ENCODE measurements around the gene C5orf47. TPM values are rescaled to one million over a fixed set of nuclear protein-coding genes. Genes with fewer than 3 reads are reported as not detected.

C5orf47 gene
- total RNA-seq, 1 experiment from 2014 or later: not detected

DNA sequence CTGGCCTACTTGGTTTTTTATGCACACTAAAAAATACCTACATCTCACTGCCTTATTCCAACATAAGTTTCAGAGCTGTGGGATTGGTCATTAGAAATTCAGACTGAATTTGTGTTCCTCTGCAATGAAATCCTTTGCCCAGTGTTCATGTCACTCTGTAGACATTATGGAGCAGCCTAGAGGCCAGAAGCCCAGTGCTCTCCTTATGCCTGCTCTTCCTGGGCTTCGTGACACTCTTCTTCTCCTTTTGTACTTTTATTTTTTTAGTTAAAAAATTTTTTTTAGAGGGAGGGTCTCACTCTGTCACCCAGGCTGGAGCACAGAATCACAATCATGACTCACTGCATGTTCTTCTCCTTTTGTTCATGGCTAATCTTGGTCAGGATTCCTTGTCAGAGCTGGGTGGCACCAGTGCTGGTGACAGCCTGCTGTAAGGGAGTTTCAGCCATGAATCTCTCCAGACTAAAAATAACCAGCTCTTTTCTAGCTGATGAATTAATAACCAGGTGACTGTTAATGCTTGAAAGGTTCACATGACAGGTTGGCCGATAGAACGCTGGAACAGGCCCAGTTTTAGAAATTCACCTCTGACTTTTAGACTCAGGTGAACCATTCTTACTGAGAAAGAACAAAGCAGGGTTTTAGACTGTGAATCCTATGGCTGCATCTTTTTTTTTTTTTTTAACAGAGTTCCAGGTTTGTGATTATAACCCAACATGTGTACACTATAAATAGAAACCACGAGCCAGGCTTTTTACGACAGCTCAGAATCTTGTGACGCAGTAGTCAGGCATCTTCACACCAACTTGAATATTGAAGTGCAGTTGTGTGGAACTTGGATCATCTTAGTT, 34.1 kb upstream of the C5orf47 start:
- DNase-seq (ENCODE audit: low spot score): no peak
- Histone ChIP-seq H3K27ac (ENCODE audit: low read depth, low read length, poor library complexity, severe bottlenecking) (no peak overlapping the region), H3K27me3 (replicated peaks; ENCODE audit: insufficient read depth, low read depth, low read length, poor library complexity) (no peaks in the 10 kb centered on the region), H3K4me3 (ENCODE audit: low read depth, low read length, poor library complexity, severe bottlenecking) (no peak overlapping the region), H3K4me1 (ENCODE audit: insufficient read depth, low read length, poor library complexity, severe bottlenecking) (no peaks in the 10 kb centered on the region), H3K9me3 (ENCODE audit: low read depth, low read length, poor library complexity, severe bottlenecking) (no peaks in the 10 kb centered on the region), H3K36me3 (ENCODE audit: insufficient read depth, low read length, poor library complexity, severe bottlenecking) (no peaks in the 10 kb centered on the region)
- ChIA-PET POLR2A (ENCODE audit: low non-redundant PET) (no interaction called here), CTCF (no interaction called here)
- no TSS peak for BruUV-seq (replicated peaks)
- no peak for TF ChIP-seq EZH2 (IDR thresholded peaks at IDR 0.05; ENCODE audit: borderline replicate concordance, low read depth, low read length, poor library complexity, severe bottlenecking)
- TF ChIP-seq, protein P1, sequence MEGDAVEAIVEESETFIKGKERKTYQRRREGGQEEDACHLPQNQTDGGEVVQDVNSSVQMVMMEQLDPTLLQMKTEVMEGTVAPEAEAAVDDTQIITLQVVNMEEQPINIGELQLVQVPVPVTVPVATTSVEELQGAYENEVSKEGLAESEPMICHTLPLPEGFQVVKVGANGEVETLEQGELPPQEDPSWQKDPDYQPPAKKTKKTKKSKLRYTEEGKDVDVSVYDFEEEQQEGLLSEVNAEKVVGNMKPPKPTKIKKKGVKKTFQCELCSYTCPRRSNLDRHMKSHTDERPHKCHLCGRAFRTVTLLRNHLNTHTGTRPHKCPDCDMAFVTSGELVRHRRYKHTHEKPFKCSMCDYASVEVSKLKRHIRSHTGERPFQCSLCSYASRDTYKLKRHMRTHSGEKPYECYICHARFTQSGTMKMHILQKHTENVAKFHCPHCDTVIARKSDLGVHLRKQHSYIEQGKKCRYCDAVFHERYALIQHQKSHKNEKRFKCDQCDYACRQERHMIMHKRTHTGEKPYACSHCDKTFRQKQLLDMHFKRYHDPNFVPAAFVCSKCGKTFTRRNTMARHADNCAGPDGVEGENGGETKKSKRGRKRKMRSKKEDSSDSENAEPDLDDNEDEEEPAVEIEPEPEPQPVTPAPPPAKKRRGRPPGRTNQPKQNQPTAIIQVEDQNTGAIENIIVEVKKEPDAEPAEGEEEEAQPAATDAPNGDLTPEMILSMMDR (conservative IDR thresholded peaks at IDR 0.05; ENCODE audit: low read depth, low read length): no peak
- intact Hi-C loops (cut with micrococcal nuclease; ENCODE audit: unreplicated experiment): no loop called here

DNA sequence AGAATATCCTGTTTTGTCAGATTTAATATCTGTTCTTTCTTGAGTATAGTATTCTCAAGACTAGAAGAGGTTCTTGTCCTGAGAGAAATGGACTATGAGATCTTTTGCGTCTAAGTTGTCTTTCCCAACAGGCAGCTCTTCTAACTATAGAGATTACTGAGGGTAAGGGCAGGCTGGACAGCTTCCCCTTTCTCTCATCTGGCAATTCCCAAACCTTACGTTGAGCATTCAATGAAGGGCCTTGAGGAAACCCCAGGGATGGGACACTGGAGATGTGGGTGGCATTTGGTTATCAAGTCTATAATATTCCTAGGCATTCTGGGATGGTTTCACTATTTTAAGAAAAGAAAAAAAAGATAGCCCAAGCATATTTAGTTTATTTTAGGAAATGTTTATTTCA, 28.0 kb upstream of the C5orf47 start:
- H3K27ac ChIP-seq (ENCODE audit: low read depth, low read length, poor library complexity, severe bottlenecking): no peak overlapping the region
- TF ChIP-seq EZH2 (IDR thresholded peaks at IDR 0.05; ENCODE audit: borderline replicate concordance, low read depth, low read length, poor library complexity, severe bottlenecking): no peak
- TF ChIP-seq, protein P1 (conservative IDR thresholded peaks at IDR 0.05; ENCODE audit: low read depth, low read length): no peak
- H3K4me1 ChIP-seq (ENCODE audit: insufficient read depth, low read length, poor library complexity, severe bottlenecking): no peaks in the 10 kb centered on the region
- no peak for DNase-seq (ENCODE audit: low spot score)
- CTCF ChIA-PET: no interaction called here
- no peaks in the 10 kb centered on the region for H3K9me3 ChIP-seq (ENCODE audit: low read depth, low read length, poor library complexity, severe bottlenecking)
- no peak overlapping the region for H3K4me3 ChIP-seq (ENCODE audit: low read depth, low read length, poor library complexity, severe bottlenecking)
- POLR2A ChIA-PET (ENCODE audit: low non-redundant PET): no interaction called here
- H3K27me3 ChIP-seq (replicated peaks; ENCODE audit: insufficient read depth, low read depth, low read length, poor library complexity): no peaks in the 10 kb centered on the region
- no TSS peak for BruUV-seq (replicated peaks)
- no peaks in the 10 kb centered on the region for H3K36me3 ChIP-seq (ENCODE audit: insufficient read depth, low read length, poor library complexity, severe bottlenecking)
- intact Hi-C loops (cut with micrococcal nuclease; ENCODE audit: unreplicated experiment): no loop called here

DNA sequence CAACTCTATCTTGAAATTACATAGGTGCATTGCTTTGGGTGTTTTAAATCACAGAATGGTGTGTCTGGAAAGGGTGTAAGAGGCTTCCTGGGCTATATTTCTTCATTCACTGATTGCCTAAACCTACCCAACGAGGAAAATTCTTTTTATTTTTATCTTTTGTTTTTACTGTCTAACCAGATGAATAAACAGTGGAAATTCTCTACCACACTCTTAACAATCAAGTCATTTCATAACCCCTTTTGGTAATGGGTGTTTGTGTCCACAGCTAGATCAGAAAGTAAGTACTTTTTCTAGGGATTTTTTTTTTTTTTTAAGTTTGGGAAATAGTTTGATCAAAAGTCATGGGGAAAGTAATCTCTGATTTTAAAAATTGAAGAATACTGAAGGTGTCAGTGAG, 27.6 kb upstream of the C5orf47 start:
- H3K36me3 ChIP-seq (ENCODE audit: insufficient read depth, low read length, poor library complexity, severe bottlenecking): no peaks in the 10 kb centered on the region
- no peak overlapping the region for H3K4me3 ChIP-seq (ENCODE audit: low read depth, low read length, poor library complexity, severe bottlenecking)
- intact Hi-C loops (cut with micrococcal nuclease; ENCODE audit: unreplicated experiment): no loop called here
- TF ChIP-seq EZH2 (IDR thresholded peaks at IDR 0.05; ENCODE audit: borderline replicate concordance, low read depth, low read length, poor library complexity, severe bottlenecking): no peak
- TF ChIP-seq, protein P1 (conservative IDR thresholded peaks at IDR 0.05; ENCODE audit: low read depth, low read length): no peak
- no peaks in the 10 kb centered on the region for H3K4me1 ChIP-seq (ENCODE audit: insufficient read depth, low read length, poor library complexity, severe bottlenecking)
- no peak for DNase-seq (ENCODE audit: low spot score)
- no TSS peak for BruUV-seq (replicated peaks)
- no peak overlapping the region for H3K27ac ChIP-seq (ENCODE audit: low read depth, low read length, poor library complexity, severe bottlenecking)
- no peaks in the 10 kb centered on the region for H3K9me3 ChIP-seq (ENCODE audit: low read depth, low read length, poor library complexity, severe bottlenecking)
- H3K27me3 ChIP-seq (replicated peaks; ENCODE audit: insufficient read depth, low read depth, low read length, poor library complexity): no peaks in the 10 kb centered on the region
- CTCF ChIA-PET: no interaction called here
- POLR2A ChIA-PET (ENCODE audit: low non-redundant PET): no interaction called here

All from A673 (cell line).